Panc1 (cell line): ENCODE data around the gene FAM184B. TPM values are rescaled to one million over a fixed set of nuclear protein-coding genes. Genes with fewer than 3 reads are reported as not detected.

Experiments
- ATAC-seq: fragments of 200-7000 bp; cut with Tn5 transposase; 2 replicates; pipeline ENCODE4 v1.9.1; 2020; ENCODE audit warnings: mild to moderate bottlenecking, moderate library complexity
- BruUV-seq: library from RNA; stranded (reverse); fragments of 400-500 nt; replicated peaks from 2 replicates; lab custom pipeline; 2021; lab: Mats Ljungman, UMichigan
- CTCF ChIA-PET: fragments of 300-600 bp; sonication (Branson Sonifier 250); formaldehyde crosslinking; loops from one replicate; lab custom pipeline; 2022; ENCODE audit warnings: antibody characterized with exemption; lab: Charles Lee
- POLR2A ChIA-PET: fragments of 300-600 bp; sonication (Branson Sonifier 250); formaldehyde crosslinking; loops from one replicate; lab custom pipeline; 2022; ENCODE audit warnings: antibody characterized with exemption; lab: Charles Lee
- DNase-seq: peaks from one replicate; pipeline ENCODE4 v3.0.0-alpha.2; 2010; ENCODE audit warnings: low read depth, low spot score
- H3K27ac ChIP-seq: 2 replicates; pipeline ENCODE4 v1.5.1; 2011; ENCODE audit warnings: mild to moderate bottlenecking, low read length, inconsistent platforms
- H3K27me3 ChIP-seq: fragments of 200-500 bp; sonication (Bioruptor generic); 2 replicates; pipeline ENCODE4 v1.6.0; 2014; ENCODE audit warnings: low read length, inconsistent platforms; ENCODE audit not compliant: control insufficient read depth, insufficient read depth
- H3K36me3 ChIP-seq: fragments of 200-500 bp; sonication (Bioruptor generic); 2 replicates; pipeline ENCODE4 v1.5.1; 2014; ENCODE audit warnings: inconsistent platforms, mild to moderate bottlenecking, low read length, moderate library complexity; ENCODE audit not compliant: control insufficient read depth, insufficient read depth
- H3K4me1 ChIP-seq: 2 replicates; pipeline ENCODE4 v1.5.1; 2011; ENCODE audit warnings: inconsistent platforms, mild to moderate bottlenecking, low read length, moderate library complexity; ENCODE audit not compliant: control insufficient read depth, insufficient read depth
- H3K4me3 ChIP-seq, 2 experiments: 2 replicates each; pipeline ENCODE4 v1.5.1; 2011 to 2012; ENCODE audit warnings: low read depth in 2 of 2, low read length in 2 of 2, mild to moderate bottlenecking in 2 of 2, inconsistent platforms in 1 of 2, moderate library complexity in 1 of 2
- H3K9me3 ChIP-seq: fragments of 200-500 bp; sonication (Bioruptor generic); 2 replicates; pipeline ENCODE4 v1.5.1; 2014; ENCODE audit warnings: low read depth, mild to moderate bottlenecking, inconsistent platforms, low read length, moderate library complexity; ENCODE audit not compliant: control insufficient read depth, insufficient read depth
- CTCF ChIP-seq: fragments of 450-650 bp; IDR thresholded peaks from 2 replicates; pipeline ENCODE4 v1.5.1; 2017; ENCODE audit warnings: mild to moderate bottlenecking
- POLR2AphosphoS5 ChIP-seq: IDR thresholded peaks from 2 replicates; pipeline ENCODE4 v1.6.1; 2012; ENCODE audit warnings: mild to moderate bottlenecking, low read depth, low read length, moderate library complexity
- REST ChIP-seq, 2 experiments: IDR thresholded peaks; 2 replicates each; pipeline ENCODE4 v1.6.1; 2011 to 2012; ENCODE audit warnings: low read depth in 2 of 2, control low read depth in 1 of 2, low read length in 1 of 2, mild to moderate bottlenecking in 1 of 2, moderate library complexity in 1 of 2; ENCODE audit not compliant: insufficient read depth in 1 of 2
- SIN3A ChIP-seq: IDR thresholded peaks from 2 replicates; pipeline ENCODE4 v1.6.1; 2012; ENCODE audit warnings: low read depth, mild to moderate bottlenecking, low read length, moderate library complexity, borderline replicate concordance; ENCODE audit not compliant: insufficient read depth
- TCF7L2 ChIP-seq: IDR thresholded peaks from 2 replicates; pipeline ENCODE4 v1.6.1; 2011; ENCODE audit warnings: mild to moderate bottlenecking, low read depth, low read length, inconsistent platforms
- in situ Hi-C: cut with HindIII; loops from 2 replicates; pipeline ENCODE4 v1.10.0; 2016; ENCODE audit warnings: low sequenced_read_pairs, low pct_unique_long_range_greater_than_20kb
- intact Hi-C: fragments of 100-400 bp; cut with micrococcal nuclease; formaldehyde crosslinking; loops from one replicate; pipeline ENCODE4 v1.10.0; 2022; ENCODE audit not compliant: unreplicated experiment
- total RNA-seq: library from RNA; stranded (reverse); gene quantifications from one replicate; pipeline ENCODE4 v1.2.1, GENCODE V29; 2021; ENCODE audit not compliant: unreplicated experiment

FAM184B gene
- total RNA-seq, 1 experiment from 2014 or later, result 0.03 TPM

GRCh38 chr4:17701138-17701839, 80.1 kb downstream of the FAM184B start:
- in situ Hi-C loops (no loop called here), intact Hi-C loops (no loop called here)
- ChIA-PET CTCF (no interaction called here), POLR2A (no interaction called here)
- Histone ChIP-seq H3K4me3 (no peak overlapping the region), H3K4me1 (no peaks in the 10 kb centered on the region), H3K27ac (no peak overlapping the region), H3K36me3 (no peaks in the 10 kb centered on the region; the same call in 1 of the 2 replicates), H3K27me3 (no peaks in the 10 kb centered on the region), H3K9me3 (no peaks in the 10 kb centered on the region)
- BruUV-seq, result no TSS peak
- TF ChIP-seq TCF7L2, result no peak
- TF ChIP-seq POLR2AphosphoS5, result no peak
- no peak for TF ChIP-seq CTCF
- no peak for TF ChIP-seq SIN3A
- TF ChIP-seq REST (IDR thresholded peaks at IDR 0.05; ENCODE audit: insufficient read depth in 1 of 2, low read depth in 2 of 2, low read length in 1 of 2), result no peak
- DNase-seq (no peak), ATAC-seq (no peak)

GRCh38 chr4:17699380-17699779, 82.0 kb downstream of the FAM184B start:
- DNase-seq (no peak), ATAC-seq (no peak)
- intact Hi-C loops, result no loop called here
- CTCF ChIA-PET, result no interaction called here
- no TSS peak for BruUV-seq
- in situ Hi-C loops, result no loop called here
- POLR2A ChIA-PET, result no interaction called here
- H3K4me3 ChIP-seq, result no peak overlapping the region
- H3K4me1 ChIP-seq, result no peaks in the 10 kb centered on the region
- no peak overlapping the region for H3K27ac ChIP-seq
- H3K36me3 ChIP-seq, result no peaks in the 10 kb centered on the region; the same call in 1 of the 2 replicates
- TF ChIP-seq POLR2AphosphoS5 (no peak), SIN3A (no peak), CTCF (no peak), REST (IDR thresholded peaks at IDR 0.05; ENCODE audit: insufficient read depth in 1 of 2, low read depth in 2 of 2, low read length in 1 of 2) (no peak), TCF7L2 (no peak)
- no peaks in the 10 kb centered on the region for H3K27me3 ChIP-seq
- H3K9me3 ChIP-seq, result no peaks in the 10 kb centered on the region
